Measurements from ENCODE around the gene SLC10A7. TPM values are rescaled to one million over a fixed set of nuclear protein-coding genes. Genes with fewer than 3 reads are reported as not detected.

The SLC10A7 gene
- total and polyA plus RNA-seq, 9 of the 15 experiments (the other 6 are each of a cell fraction or from before 2014, with no cell fraction given): 6.4 to 22.8 (median 16.1) TPM

DNA sequence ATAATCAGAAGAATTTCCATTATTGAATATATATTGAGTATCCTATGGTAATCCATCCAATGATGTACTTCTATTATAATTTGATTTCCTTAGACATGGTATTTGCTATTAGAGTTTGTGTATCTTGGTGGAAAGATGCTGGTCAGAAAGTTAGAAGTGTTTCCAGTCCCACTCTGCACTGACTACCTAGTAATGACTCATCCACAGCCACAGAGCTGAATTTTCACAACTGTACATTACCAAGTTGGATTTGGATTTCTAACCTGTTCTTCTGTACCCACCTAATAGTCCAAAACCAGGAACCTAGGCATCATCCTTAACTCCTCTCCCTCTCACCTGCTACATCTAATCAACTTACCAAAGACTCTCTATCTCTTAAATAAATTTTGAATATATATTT, 162.0 kb downstream of the SLC10A7 start:
- no peaks in the 10 kb centered on the region for H3K9me1 ChIP-seq (ENCODE audit: control insufficient read depth, insufficient read depth, low read length)
- intact Hi-C loops (cut with micrococcal nuclease): no loop called here
- TF ChIP-seq HDAC6 (IDR thresholded peaks at IDR 0.05; ENCODE audit: low read depth, low read length): no peak
- TF ChIP-seq TCF7L2 (IDR thresholded peaks at IDR 0.05; ENCODE audit: low read depth, low read length): no peak
- TF ChIP-seq ELF2 (CRISPR knock-in tag; IDR thresholded peaks at IDR 0.05): no peak
- TF ChIP-seq SREBF2 (CRISPR knock-in tag; IDR thresholded peaks at IDR 0.05): no peak
- no peak for TF ChIP-seq RNF219 (CRISPR knock-in tag; IDR thresholded peaks at IDR 0.05)
- no peak for TF ChIP-seq ZNF217 (CRISPR knock-in tag; IDR thresholded peaks at IDR 0.05)
- no peak for TF ChIP-seq AFF1 (IDR thresholded peaks at IDR 0.05; ENCODE audit: low read depth in 1 of 2, partially characterized antibody in 2 of 2)
- no peak for TF ChIP-seq MYNN (IDR thresholded peaks at IDR 0.05)
- no peak for TF ChIP-seq MYNN (CRISPR knock-in tag; IDR thresholded peaks at IDR 0.05)
- TF ChIP-seq NRF1 (conservative IDR thresholded peaks at IDR 0.05 in 1 of 2, IDR thresholded peaks at IDR 0.05 in 1 of 2): no peak
- TF ChIP-seq CREBBP (IDR thresholded peaks at IDR 0.05; ENCODE audit: low read depth, low read length): no peak
- TF ChIP-seq SIN3B (IDR thresholded peaks at IDR 0.05; ENCODE audit: low read depth): no peak
- TF ChIP-seq MCM2 (IDR thresholded peaks at IDR 0.05; ENCODE audit: low read depth): no peak
- TF ChIP-seq ZEB2 (IDR thresholded peaks at IDR 0.05): no peak
- TF ChIP-seq ZBTB1 (CRISPR knock-in tag; IDR thresholded peaks at IDR 0.05; ENCODE audit: borderline replicate concordance, low read depth): no peak
- TF ChIP-seq, protein P1, sequence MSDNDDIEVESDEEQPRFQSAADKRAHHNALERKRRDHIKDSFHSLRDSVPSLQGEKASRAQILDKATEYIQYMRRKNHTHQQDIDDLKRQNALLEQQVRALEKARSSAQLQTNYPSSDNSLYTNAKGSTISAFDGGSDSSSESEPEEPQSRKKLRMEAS (CRISPR knock-in tag; IDR thresholded peaks at IDR 0.05): no peak
- no peak for TF ChIP-seq BHLHE40 (IDR thresholded peaks at IDR 0.05; ENCODE audit: low read length)
- no peak for TF ChIP-seq FOXK2 (conservative IDR thresholded peaks at IDR 0.05 in 1 of 2, IDR thresholded peaks at IDR 0.05 in 1 of 2; ENCODE audit: low read depth in 2 of 2)
- no peak overlapping the region for H3K27ac ChIP-seq (ENCODE audit: extremely low read depth, low read depth, low read length)
- FAIRE-seq (no peak), DNase-seq (ENCODE audit: extremely low read depth in 1 of 4, low spot score in 3 of 4) (no peak), ATAC-seq (no peak)
- POLR2A ChIA-PET: interaction anchor here (0.6 to 1.0 kb wide), 2 partner anchors 9 to 30 kb away, joined by 3 read pairs; no protein-coding TSS in a partner anchor
- H3K4me2 ChIP-seq (ENCODE audit: insufficient read depth, low read length): no peak overlapping the region
- H3K4me3 ChIP-seq: no peak overlapping the region
- in situ Hi-C loops (cut with MboI): no loop called here
- no peaks in the 10 kb centered on the region for H4K20me1 ChIP-seq (replicated peaks; ENCODE audit: control insufficient read depth, insufficient read depth, low read length)
- CTCF ChIA-PET (ENCODE audit: low intra/inter-chr PET ratio): no interaction called here
- no peaks in the 10 kb centered on the region for H3K4me1 ChIP-seq (replicated peaks in 1 of 2; ENCODE audit: control insufficient read depth in 2 of 2, insufficient read depth in 2 of 2, low read length in 2 of 2)
- H2AFZ ChIP-seq (ENCODE audit: low read depth, low read length): no peak overlapping the region
- H3K9me3 ChIP-seq (replicated peaks; ENCODE audit: control insufficient read depth, insufficient read depth, low read depth, low read length): no peaks in the 10 kb centered on the region
- H3K9ac ChIP-seq (ENCODE audit: insufficient read depth in 1 of 2, low read depth in 2 of 2, low read length in 2 of 2): no peak overlapping the region
- no peaks in the 10 kb centered on the region for H3K36me3 ChIP-seq (ENCODE audit: control insufficient read depth, insufficient read depth, low read length)
- no peaks in the 10 kb centered on the region for H3K79me2 ChIP-seq (ENCODE audit: control insufficient read depth, insufficient read depth, low read length)
- H3K27me3 ChIP-seq (ENCODE audit: control insufficient read depth in 2 of 2, insufficient read depth in 2 of 2, low read length in 2 of 2): no peaks in the 10 kb centered on the region
- no TSS peak for BruUV-seq (replicated peaks)

Data from K562 (cell line).